Measurements from ENCODE around the gene IDS.
"Not testable (repeated sequence)": the region's sequence is repeated elsewhere in the genome, so short reads cannot be mapped to it uniquely, and the experiment has no call there.

GRCh38 chrX:149546962-149547361 lies 41.9 kb upstream of the IDS start:
- TF ChIP-seq EZH2 (IDR thresholded peaks at IDR 0.05; ENCODE audit: borderline replicate concordance); CTCF (IDR thresholded peaks at IDR 0.05; ENCODE audit: poor library complexity); EZH2phosphoT487 (IDR thresholded peaks at IDR 0.05; ENCODE audit: low read depth, severe bottlenecking, unreplicated experiment): not testable (repeated sequence)
